ENCODE data around the gene SPAG6.

The SPAG6 gene

DNA sequence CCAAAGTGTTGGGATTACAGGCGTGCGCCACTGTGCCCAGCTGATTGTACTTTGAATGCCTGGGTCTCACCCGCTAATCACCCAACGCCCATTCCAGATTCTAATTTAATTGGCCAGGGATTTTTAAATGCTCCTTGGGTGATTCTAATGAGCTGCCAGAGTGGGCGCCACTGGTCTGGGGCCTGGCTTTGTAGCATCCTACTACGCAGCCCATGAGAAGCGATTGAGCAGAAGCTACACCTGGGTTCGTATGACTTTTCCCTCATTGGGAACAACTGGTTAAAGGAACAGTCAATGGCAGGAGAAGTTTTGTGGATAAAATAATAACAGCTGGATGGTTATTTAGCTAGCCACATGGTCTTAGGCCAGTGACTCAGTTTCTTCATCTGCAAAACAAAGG is 108.0 kb downstream of the SPAG6 start:
- TF ChIP-seq, protein P1, sequence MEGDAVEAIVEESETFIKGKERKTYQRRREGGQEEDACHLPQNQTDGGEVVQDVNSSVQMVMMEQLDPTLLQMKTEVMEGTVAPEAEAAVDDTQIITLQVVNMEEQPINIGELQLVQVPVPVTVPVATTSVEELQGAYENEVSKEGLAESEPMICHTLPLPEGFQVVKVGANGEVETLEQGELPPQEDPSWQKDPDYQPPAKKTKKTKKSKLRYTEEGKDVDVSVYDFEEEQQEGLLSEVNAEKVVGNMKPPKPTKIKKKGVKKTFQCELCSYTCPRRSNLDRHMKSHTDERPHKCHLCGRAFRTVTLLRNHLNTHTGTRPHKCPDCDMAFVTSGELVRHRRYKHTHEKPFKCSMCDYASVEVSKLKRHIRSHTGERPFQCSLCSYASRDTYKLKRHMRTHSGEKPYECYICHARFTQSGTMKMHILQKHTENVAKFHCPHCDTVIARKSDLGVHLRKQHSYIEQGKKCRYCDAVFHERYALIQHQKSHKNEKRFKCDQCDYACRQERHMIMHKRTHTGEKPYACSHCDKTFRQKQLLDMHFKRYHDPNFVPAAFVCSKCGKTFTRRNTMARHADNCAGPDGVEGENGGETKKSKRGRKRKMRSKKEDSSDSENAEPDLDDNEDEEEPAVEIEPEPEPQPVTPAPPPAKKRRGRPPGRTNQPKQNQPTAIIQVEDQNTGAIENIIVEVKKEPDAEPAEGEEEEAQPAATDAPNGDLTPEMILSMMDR (IDR thresholded peaks at IDR 0.05; ENCODE audit: low read depth, low read length): no peak
- no peaks in the 10 kb centered on the region for H3K36me3 ChIP-seq
- no peak overlapping the region for H3K4me3 ChIP-seq (ENCODE audit: low read depth, low read length)
- no peaks in the 10 kb centered on the region for H3K9me3 ChIP-seq
- DNase-seq: no peak
- H3K4me1 ChIP-seq: peaks cover 13% of the 10 kb centered on the region
- no peaks in the 10 kb centered on the region for H3K27me3 ChIP-seq

DNA sequence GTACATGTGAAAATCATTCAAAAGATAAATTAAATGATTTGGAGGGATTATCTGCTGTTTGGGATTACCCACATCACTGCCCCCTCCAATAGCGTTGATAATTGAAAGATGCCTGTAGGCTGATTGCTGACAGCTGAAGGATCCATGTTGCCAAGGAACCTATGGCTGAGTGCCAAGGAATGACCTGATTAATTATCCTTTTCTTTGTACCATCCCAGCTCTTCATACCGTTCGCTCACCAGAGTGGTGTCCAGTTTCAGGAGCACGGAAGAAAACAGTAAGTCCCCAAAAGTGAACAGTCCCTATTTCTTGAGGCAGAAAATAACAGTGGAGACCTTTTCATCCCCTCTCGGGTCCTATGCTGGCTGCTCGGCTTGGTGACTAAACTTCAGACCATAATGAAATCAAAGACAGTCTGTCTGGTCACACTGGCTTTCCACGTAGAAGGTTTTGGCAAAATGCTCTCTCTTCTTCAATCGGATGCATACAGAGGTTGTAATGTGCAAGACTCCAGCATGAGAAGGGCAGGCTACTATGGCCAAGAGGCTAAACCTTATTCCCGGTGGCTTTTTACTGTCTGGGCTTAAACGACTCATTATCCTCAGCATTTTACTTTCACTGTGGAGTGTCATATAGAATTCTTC is 108.8 kb downstream of the SPAG6 start:
- Histone ChIP-seq H3K36me3 (no peaks in the 10 kb centered on the region), H3K4me1 (peaks cover 13% of the 10 kb centered on the region), H3K4me3 (ENCODE audit: low read depth, low read length) (peak overlapping the region; percentile 26; the same call in 1 of the 2 replicates), H3K9me3 (no peaks in the 10 kb centered on the region), H3K27me3 (no peaks in the 10 kb centered on the region)
- TF ChIP-seq, protein P1 (IDR thresholded peaks at IDR 0.05; ENCODE audit: low read depth, low read length): no peak
- peak; percentile 54 for DNase-seq

DNA sequence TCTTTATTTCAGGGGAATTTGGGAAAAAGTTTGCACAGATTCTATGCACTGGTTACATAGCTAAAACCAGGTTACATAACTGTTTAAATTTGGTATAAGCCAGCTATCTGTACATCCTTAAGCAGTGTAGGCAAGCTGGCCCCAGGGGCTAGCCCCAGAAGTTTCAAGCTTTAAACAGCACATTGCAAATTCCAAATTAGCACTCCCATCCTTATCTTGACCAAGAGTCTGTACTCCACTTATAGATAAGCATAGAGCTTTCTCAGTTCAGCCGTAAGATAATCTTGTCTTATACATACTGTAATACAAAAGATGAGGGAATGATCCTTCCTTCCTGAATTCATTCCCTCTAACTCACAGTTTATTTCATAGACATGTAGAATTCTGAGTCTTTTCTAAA is 109.3 kb downstream of the SPAG6 start:
- peaks cover 13% of the 10 kb centered on the region for H3K4me1 ChIP-seq
- H3K4me3 ChIP-seq (ENCODE audit: low read depth, low read length): no peak overlapping the region
- H3K9me3 ChIP-seq: no peaks in the 10 kb centered on the region
- no peaks in the 10 kb centered on the region for H3K36me3 ChIP-seq
- TF ChIP-seq, protein P1 (IDR thresholded peaks at IDR 0.05; ENCODE audit: low read depth, low read length): no peak
- H3K27me3 ChIP-seq: no peaks in the 10 kb centered on the region
- DNase-seq: no peak

DNA sequence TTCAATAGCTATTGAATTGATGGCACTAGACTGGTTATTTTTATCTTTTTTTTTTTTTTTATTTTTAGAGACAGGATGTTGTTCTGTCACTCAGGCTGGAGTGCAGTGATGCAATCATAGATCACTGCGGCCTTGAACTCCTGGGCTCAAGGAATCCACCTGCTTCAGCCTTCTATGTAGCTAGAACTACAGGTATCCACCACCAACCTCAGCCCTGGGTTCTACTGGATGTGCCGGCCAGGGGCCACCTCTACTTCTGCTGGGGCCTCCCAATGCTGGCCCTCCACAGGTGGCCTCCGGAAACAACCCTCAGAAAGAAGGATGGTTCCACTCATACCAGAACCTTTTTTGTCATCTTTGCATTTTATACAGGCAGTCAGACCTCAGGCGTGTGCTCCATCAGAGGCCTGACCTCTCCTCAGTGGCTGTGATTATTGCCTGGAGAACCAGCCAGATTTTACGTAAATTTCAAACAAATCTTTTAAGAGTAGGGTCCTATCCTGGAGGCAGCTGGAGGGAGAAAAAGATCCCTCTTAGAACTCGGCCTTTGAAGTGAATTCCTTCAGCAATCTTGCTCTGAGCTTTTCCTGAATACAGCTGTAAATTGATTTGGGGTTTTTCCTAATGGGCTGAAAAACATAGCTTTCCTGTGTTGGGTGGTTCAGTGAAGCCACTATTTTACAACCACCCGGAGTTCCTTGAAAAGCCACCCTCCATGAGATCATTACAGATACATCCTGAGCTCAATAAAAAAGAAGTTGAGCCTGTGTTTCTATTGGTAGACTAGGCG is 110.0 kb downstream of the SPAG6 start:
- TF ChIP-seq, protein P1 (IDR thresholded peaks at IDR 0.05; ENCODE audit: low read depth, low read length): no peak
- no peaks in the 10 kb centered on the region for H3K36me3 ChIP-seq
- H3K4me1 ChIP-seq: peaks cover 13% of the 10 kb centered on the region
- H3K4me3 ChIP-seq (ENCODE audit: low read depth, low read length): no peak overlapping the region
- H3K27me3 ChIP-seq: no peaks in the 10 kb centered on the region
- DNase-seq: no peak
- H3K9me3 ChIP-seq: no peaks in the 10 kb centered on the region

DNA sequence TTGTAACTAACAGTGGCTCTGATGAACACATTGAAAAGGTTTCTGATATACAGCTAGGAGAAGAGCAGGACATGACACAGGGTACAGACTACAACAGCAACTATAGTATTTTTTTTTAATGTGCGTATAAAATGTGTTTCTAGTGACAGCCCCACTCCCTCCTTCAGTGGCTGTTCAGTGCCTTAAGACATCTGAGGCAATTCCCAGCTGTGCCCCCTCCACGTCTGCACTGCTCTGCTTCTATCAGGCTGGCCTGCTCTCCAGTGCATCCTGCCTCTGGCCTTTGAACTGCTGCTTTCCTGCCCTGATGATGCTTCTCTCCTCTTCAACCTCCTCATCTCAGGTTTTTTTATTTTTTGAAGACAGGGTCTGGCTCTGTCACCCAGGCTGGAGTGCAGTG is 111.2 kb downstream of the SPAG6 start:
- TF ChIP-seq, protein P1 (IDR thresholded peaks at IDR 0.05; ENCODE audit: low read depth, low read length): no peak
- no peaks in the 10 kb centered on the region for H3K36me3 ChIP-seq
- H3K4me1 ChIP-seq: peaks cover 13% of the 10 kb centered on the region
- DNase-seq: no peak
- H3K4me3 ChIP-seq (ENCODE audit: low read depth, low read length): no peak overlapping the region
- H3K27me3 ChIP-seq: no peaks in the 10 kb centered on the region
- no peaks in the 10 kb centered on the region for H3K9me3 ChIP-seq
